Endothelial cell of coronary artery (primary cell): ENCODE data around the gene SUPT20H. TPM values are rescaled to one million over a fixed set of nuclear protein-coding genes. Genes with fewer than 3 reads are reported as not detected.

Experiments
- total RNA-seq: library from RNA; depleted of rRNA; stranded (reverse); fragments of >200 nt; gene quantifications from 2 replicates; pipeline ENCODE4 v1.2.3, GENCODE V29; 2014

The SUPT20H gene
- total RNA-seq = 37.7 and 41.6 TPM in 2 replicates

DNA sequence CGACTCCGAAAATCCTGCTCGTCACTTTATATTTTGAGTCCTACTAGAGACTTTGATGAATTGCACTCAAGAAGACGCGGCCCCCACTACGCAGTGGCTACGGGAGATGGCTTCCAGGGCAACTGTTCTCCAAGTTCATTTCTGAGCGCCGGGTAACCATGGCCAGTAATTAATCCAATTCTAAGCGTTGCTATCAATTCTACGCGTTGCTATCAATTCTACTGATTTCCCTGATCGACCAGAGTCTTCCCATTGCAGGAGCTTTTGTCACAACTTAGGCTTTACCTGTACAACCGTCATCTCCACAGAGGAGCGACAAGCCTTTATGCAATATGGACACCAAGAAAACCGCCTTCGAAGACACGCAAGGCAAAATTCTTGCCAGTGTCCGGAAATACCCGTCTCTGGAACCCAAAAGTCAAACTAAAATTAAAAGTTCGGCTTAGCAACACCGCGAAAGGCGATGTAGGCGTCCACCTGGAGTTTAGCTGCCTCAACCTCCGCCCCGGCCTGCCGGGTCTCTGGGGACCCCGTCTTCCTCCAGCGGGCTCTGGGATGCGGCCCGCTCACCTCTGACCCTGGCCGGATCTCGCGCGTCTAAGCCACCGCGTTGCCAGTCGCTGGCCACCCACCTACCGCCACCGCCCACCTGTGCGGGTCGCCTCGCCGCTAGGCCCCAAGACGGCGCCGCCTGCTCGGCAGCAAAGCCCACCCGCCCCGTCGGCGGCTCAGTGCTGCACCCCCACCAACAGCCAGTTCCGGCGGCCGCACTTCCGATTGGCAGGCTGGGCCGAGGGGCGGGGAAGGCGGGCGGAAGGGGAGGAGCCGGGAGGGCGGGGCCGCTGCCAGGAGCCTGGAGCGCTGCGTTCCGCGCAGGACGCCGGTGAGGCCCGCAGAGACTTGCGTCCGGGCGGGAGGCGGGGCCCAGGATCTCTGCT lies at the start of gene SUPT20H:
TSS of gene SUPT20H (minus strand) at position 779 of the 938 bp plus-strand sequence. CDS start 8,198 bp downstream, outside the sequence.

GRCh38 chr13:37105251-37105714 lies 45.8 kb upstream of the SUPT20H start, which contains the start of gene CSNK1A1L:
Gene CSNK1A1L (minus strand): TSS chr13:37105664. CDS start chr13:37105256, 408 bp downstream.

GRCh38 chr13:36999054-36999714 lies 60.3 kb downstream of the SUPT20H start, which contains the start of gene ALG5:
Gene ALG5 (minus strand): TSS chr13:36999340. CDS start chr13:36999300, 40 bp downstream.

Other genes with a start within 250 kb of the SUPT20H start
- 1.1 and 2.1 TPM in 2 replicates for gene RFXAP, start 240.5 kb downstream of the SUPT20H start, total RNA-seq
- gene SMAD9, start 139.4 kb downstream of the SUPT20H start, total RNA-seq = 1.8 and 2.5 TPM in 2 replicates
- 36.6 and 39.8 TPM in 2 replicates for gene ALG5, start 60.3 kb downstream of the SUPT20H start, total RNA-seq
- gene EXOSC8, start 58.9 kb downstream of the SUPT20H start, total RNA-seq = 23.6 and 34.4 TPM in 2 replicates
- not detected in 2 replicates for gene CSNK1A1L, start 46.0 kb upstream of the SUPT20H start, total RNA-seq